ENCODE results near the gene FXYD2. TPM values are rescaled to one million over a fixed set of nuclear protein-coding genes. Genes with fewer than 3 reads are reported as not detected.

The FXYD2 gene
- total and polyA plus RNA-seq, 2 of the 8 experiments (the other 6 are each of a cell fraction or from before 2014, with no cell fraction given): 0.89 to 1.1 TPM

DNA sequence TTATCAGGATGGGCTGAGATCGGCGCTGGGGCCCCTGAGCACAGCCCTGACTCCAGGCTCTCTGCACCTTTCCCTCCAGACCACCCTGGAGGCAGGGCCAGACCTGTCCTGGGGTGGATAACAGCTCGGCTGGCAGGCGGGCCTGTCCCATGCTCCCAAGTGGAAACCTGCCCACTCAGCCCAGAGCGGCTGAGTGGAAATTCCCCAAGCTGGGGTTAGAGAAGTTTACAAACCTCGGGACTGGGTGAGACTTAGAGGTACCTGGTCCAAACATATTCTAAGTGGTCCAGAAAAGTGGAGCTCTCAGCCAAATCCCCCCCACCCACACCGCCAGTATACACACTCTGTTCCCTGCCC is 4.8 kb upstream of the FXYD2 start:
- Histone ChIP-seq H3K23ac (ENCODE audit: insufficient read length) (no peak overlapping the region), H2AFZ (ENCODE audit: low read length) (no peak overlapping the region), H2BK20ac (ENCODE audit: low read length) (no peak overlapping the region), H2BK120ac (replicated peaks; ENCODE audit: low read depth, low read length) (no peak overlapping the region), H3K4me3 (ENCODE audit: extremely low read depth in 1 of 4, insufficient read depth in 2 of 4, low read depth in 3 of 4, low read length in 4 of 4) (no peak overlapping the region), H3K4me1 (replicated peaks in 1 of 4; ENCODE audit: control insufficient read depth in 3 of 4, insufficient read depth in 4 of 4, low read length in 3 of 4) (peaks cover 0 to 13% (median 4%) of the 10 kb centered on the region in 4 experiments; a peak in 6 of 7 replicates), H2BK12ac (ENCODE audit: low read depth, low read length) (no peak overlapping the region), H3K27me3 (replicated peaks in 1 of 4; ENCODE audit: control insufficient read depth in 3 of 4, extremely low read depth in 1 of 4, insufficient read depth in 3 of 4, low read length in 3 of 4) (no peaks in the 10 kb centered on the region; a peak in 1 of 7 replicates), H4K20me1 (replicated peaks in 1 of 2; ENCODE audit: control insufficient read depth in 1 of 2, insufficient read depth in 2 of 2, low read length in 2 of 2) (no peaks in the 10 kb centered on the region), H4K8ac (ENCODE audit: extremely low read depth, insufficient read depth, low read length) (no peak overlapping the region), H3K18ac (ENCODE audit: extremely low read depth, low read length) (no peak overlapping the region), H3K27ac (ENCODE audit: low read depth, low read length) (no peak overlapping the region), H2AK5ac (ENCODE audit: low read depth, low read length) (no peak overlapping the region), H3K4ac (replicated peaks; ENCODE audit: insufficient read length, low read depth, low read length) (no peak overlapping the region), H3K56ac (replicated peaks; ENCODE audit: insufficient read length, low read depth, low read length) (no peak overlapping the region), H3K9me3 (ENCODE audit: insufficient read depth in 2 of 2, low read depth in 1 of 2, low read length in 1 of 2) (no peaks in the 10 kb centered on the region), H3K79me1 (ENCODE audit: low read depth, low read length) (no peaks in the 10 kb centered on the region), H3K79me2 (ENCODE audit: control insufficient read depth in 1 of 2, insufficient read depth in 2 of 2, low read length in 2 of 2) (no peaks in the 10 kb centered on the region), H3K14ac (ENCODE audit: insufficient read length) (no peak overlapping the region), H4K5ac (ENCODE audit: insufficient read length, low read depth, low read length) (no peak overlapping the region), H2BK5ac (ENCODE audit: low read depth, low read length) (no peak overlapping the region), H2BK15ac (ENCODE audit: low read length) (no peak overlapping the region), H3K23me2 (ENCODE audit: low read depth, low read length) (no peaks in the 10 kb centered on the region), H4K91ac (replicated peaks; ENCODE audit: insufficient read length, low read length) (no peak overlapping the region), H3K4me2 (ENCODE audit: insufficient read depth in 1 of 2, low read depth in 2 of 2, low read length in 2 of 2) (no peak overlapping the region), H3K9ac (replicated peaks in 1 of 4; ENCODE audit: extremely low read depth in 1 of 4, low read depth in 3 of 4, low read length in 3 of 4) (no peak overlapping the region), H3K36me3 (ENCODE audit: control insufficient read depth in 2 of 4, insufficient read depth in 4 of 4, low read length in 3 of 4) (no peaks in the 10 kb centered on the region)
- CTCF ChIA-PET (ENCODE audit: partially characterized antibody): interaction anchor here (6.5 to 11.9 kb wide), 2 partner anchors 15 to 118 kb away, joined by 45 to 91 read pairs; no protein-coding TSS in a partner anchor
- FAIRE-seq: no peak
- POLR2A ChIA-PET (ENCODE audit: partially characterized antibody): no interaction called here
- DNase-seq (ENCODE audit: low read depth in 1 of 2, low spot score in 2 of 2): no peak
- 90% methylated on average over 5 of the region's 7 CpGs; no CpG with 5 or more reads in 1 of the 2 experiments for WGBS, 2 experiments (ENCODE audit: extremely low coverage in 1 of 2, insufficient coverage in 1 of 2, insufficient read length in 1 of 2, insufficient replicate concordance in 2 of 2, low coverage in 1 of 2, low lambda C conversion rate in 2 of 2, missing lambda C conversion rate in 1 of 2)
- TF ChIP-seq SIRT6 (IDR thresholded peaks at IDR 0.05; ENCODE audit: low read length): no peak
- TF ChIP-seq NANOG (IDR thresholded peaks at IDR 0.05; ENCODE audit: insufficient read depth, low read depth, low read length, poor library complexity, severe bottlenecking): no peak
- no peak for TF ChIP-seq CTBP2 (IDR thresholded peaks at IDR 0.05; ENCODE audit: borderline replicate concordance, insufficient read depth, insufficient read length, low read length)
- no peak for TF ChIP-seq SP2 (IDR thresholded peaks at IDR 0.05; ENCODE audit: low read length)
- no peak for TF ChIP-seq RXRA (IDR thresholded peaks at IDR 0.05; ENCODE audit: insufficient read depth, low read depth, low read length)
- TF ChIP-seq EZH2 (IDR thresholded peaks at IDR 0.05; ENCODE audit: low read depth, low read length, severe bottlenecking): no peak
- no peak for TF ChIP-seq CREB1 (IDR thresholded peaks at IDR 0.05)
- no peak for TF ChIP-seq CHD1 (IDR thresholded peaks at IDR 0.05; ENCODE audit: low read depth, low read length)
